IMR-90 (cell line): ENCODE results near the gene CDH13. TPM values are rescaled to one million over a fixed set of nuclear protein-coding genes. Genes with fewer than 3 reads are reported as not detected.

Experiments
- ATAC-seq: fragments of 200-7000 bp; cut with Tn5 transposase; 2 replicates; pipeline ENCODE4 v1.9.1; 2020; ENCODE audit warnings: low read depth, mild to moderate bottlenecking, moderate library complexity
- BruUV-seq: library from RNA; stranded (reverse); fragments of 400-500 nt; replicated peaks from 2 replicates; lab custom pipeline; 2021; lab: Mats Ljungman, UMichigan
- CTCF ChIA-PET: fragments of 300-600 bp; formaldehyde crosslinking; extraction: SDS; loops from one replicate; lab custom pipeline; 2021; ENCODE audit warnings: antibody characterized with exemption; lab: Yijun Ruan, JAX
- POLR2A ChIA-PET: fragments of 300-600 bp; sonication (Branson Sonifier 250); formaldehyde crosslinking; loops from one replicate; lab custom pipeline; 2022; ENCODE audit warnings: antibody characterized with exemption; ENCODE audit not compliant: unreplicated experiment; lab: Charles Lee
- DNase-seq: peaks from one replicate; pipeline ENCODE4 v3.0.0; 2013
- H2AFZ ChIP-seq: replicated peaks from 2 replicates; pipeline ENCODE3; 2013; ENCODE audit warnings: low read length, mild to moderate bottlenecking; ENCODE audit not compliant: poor library complexity
- H2AK5ac ChIP-seq: 2 replicates; pipeline ENCODE4 v1.6.1; 2013; ENCODE audit warnings: low read depth, low read length, inconsistent platforms
- H2AK9ac ChIP-seq: replicated peaks from 2 replicates; pipeline ENCODE3; 2013; ENCODE audit warnings: mild to moderate bottlenecking, low read depth, low read length, moderate library complexity; ENCODE audit not compliant: poor library complexity
- H2BK120ac ChIP-seq: 2 replicates; pipeline ENCODE4 v1.6.1; 2013; ENCODE audit warnings: low read depth, low read length, inconsistent platforms
- H2BK15ac ChIP-seq: 3 replicates; pipeline ENCODE4 v1.6.1; 2013; ENCODE audit warnings: low read depth, low read length, inconsistent platforms
- H2BK20ac ChIP-seq: 2 replicates; pipeline ENCODE4 v1.6.1; 2013; ENCODE audit warnings: low read depth, mild to moderate bottlenecking, inconsistent platforms, low read length, moderate library complexity
- H2BK5ac ChIP-seq: 2 replicates; pipeline ENCODE4 v1.6.1; 2013; ENCODE audit warnings: mild to moderate bottlenecking, low read depth, low read length, inconsistent platforms; ENCODE audit not compliant: poor library complexity, severe bottlenecking
- H3K14ac ChIP-seq: replicated peaks from 2 replicates; pipeline ENCODE4 v1.6.1; 2013; ENCODE audit warnings: low read depth, low read length, inconsistent platforms
- H3K18ac ChIP-seq: 2 replicates; pipeline ENCODE4 v1.6.1; 2013; ENCODE audit warnings: low read depth, low read length, control low read depth
- H3K23ac ChIP-seq: 2 replicates; pipeline ENCODE4 v1.6.1; 2013; ENCODE audit warnings: low read depth, low read length, inconsistent platforms
- H3K27ac ChIP-seq: 2 replicates; pipeline ENCODE4 v1.5.1; 2013; ENCODE audit warnings: mild to moderate bottlenecking, control low read depth, low read length; ENCODE audit not compliant: insufficient read depth
- H3K27me3 ChIP-seq: 2 replicates; pipeline ENCODE4 v1.6.1; 2013; ENCODE audit warnings: low read length; ENCODE audit not compliant: control insufficient read depth, insufficient read depth
- H3K36me3 ChIP-seq: 2 replicates; pipeline ENCODE4 v1.6.1; 2013; ENCODE audit warnings: low read length, mixed read lengths; ENCODE audit not compliant: control insufficient read depth, insufficient read depth
- H3K4ac ChIP-seq: 2 replicates; pipeline ENCODE4 v1.6.1; 2013; ENCODE audit warnings: low read depth, low read length, inconsistent platforms
- H3K4me1 ChIP-seq: 2 replicates; pipeline ENCODE4 v1.6.1; 2013; ENCODE audit warnings: low read length, mixed read lengths; ENCODE audit not compliant: control insufficient read depth, insufficient read depth
- H3K4me2 ChIP-seq: 2 replicates; pipeline ENCODE4 v1.6.1; 2013; ENCODE audit warnings: low read depth, mild to moderate bottlenecking, control low read depth, low read length, moderate library complexity
- H3K4me3 ChIP-seq: 2 replicates; pipeline ENCODE4 v1.5.1; 2013; ENCODE audit warnings: low read depth, mild to moderate bottlenecking, control low read depth, low read length, moderate library complexity; ENCODE audit not compliant: insufficient read depth
- H3K56ac ChIP-seq: 2 replicates; pipeline ENCODE4 v1.6.1; 2013; ENCODE audit warnings: low read length, inconsistent platforms; ENCODE audit not compliant: insufficient read depth; ENCODE audit errors: extremely low read depth
- H3K79me1 ChIP-seq, 2 experiments: 2 replicates each; pipeline ENCODE4 v1.6.1; 2013; ENCODE audit warnings: low read length in 2 of 2, inconsistent platforms in 1 of 2, low read depth in 1 of 2
- H3K9ac ChIP-seq: 2 replicates; pipeline ENCODE4 v1.6.1; 2013; ENCODE audit warnings: low read depth, low read length, control low read depth
- H3K9me1 ChIP-seq: 2 replicates; pipeline ENCODE4 v1.6.1; 2013; ENCODE audit warnings: low read length, inconsistent platforms; ENCODE audit not compliant: insufficient read depth
- H3K9me3 ChIP-seq: 2 replicates; pipeline ENCODE4 v1.6.1; 2013; ENCODE audit warnings: low read length; ENCODE audit not compliant: control insufficient read depth, insufficient read depth
- H4K20me1 ChIP-seq: 2 replicates; pipeline ENCODE4 v1.6.1; 2013; ENCODE audit warnings: low read length, inconsistent platforms; ENCODE audit not compliant: insufficient read depth
- H4K5ac ChIP-seq: 2 replicates; pipeline ENCODE4 v1.6.1; 2013; ENCODE audit warnings: mild to moderate bottlenecking, low read depth, low read length, control low read depth
- H4K8ac ChIP-seq, 2 experiments: 2 replicates each; pipeline ENCODE4 v1.6.1; 2013; ENCODE audit warnings: low read depth in 2 of 2, low read length in 2 of 2, control low read depth in 1 of 2, inconsistent platforms in 1 of 2
- H4K91ac ChIP-seq: 2 replicates; pipeline ENCODE4 v1.6.1; 2013; ENCODE audit warnings: low read depth, low read length, inconsistent platforms; ENCODE audit not compliant: insufficient read depth
- BHLHE40 ChIP-seq: fragments of 150-350 bp; IDR thresholded peaks from 2 replicates; pipeline ENCODE4 v1.6.1; 2016; ENCODE audit warnings: mild to moderate bottlenecking, low read depth, low read length
- CEBPB ChIP-seq: IDR thresholded peaks from 2 replicates; pipeline ENCODE4 v1.6.1; 2012; ENCODE audit warnings: low read depth, low read length, improper control_type of control experiment
- CHD1 ChIP-seq: IDR thresholded peaks from 2 replicates; pipeline ENCODE4 v1.6.1; 2012; ENCODE audit warnings: low read depth, low read length, improper control_type of control experiment
- FOS ChIP-seq: fragments of 150-350 bp; IDR thresholded peaks from 2 replicates; pipeline ENCODE4 v1.6.1; 2016; ENCODE audit warnings: low read depth, low read length
- MAFK ChIP-seq: IDR thresholded peaks from 2 replicates; pipeline ENCODE4 v1.6.1; 2012; ENCODE audit warnings: low read depth, low read length, improper control_type of control experiment
- MAZ ChIP-seq: IDR thresholded peaks from 2 replicates; pipeline ENCODE4 v1.6.1; 2012; ENCODE audit warnings: low read depth, mild to moderate bottlenecking, low read length, improper control_type of control experiment, moderate library complexity, borderline replicate concordance
- MXI1 ChIP-seq: IDR thresholded peaks from 2 replicates; pipeline ENCODE4 v1.6.1; 2012; ENCODE audit warnings: low read depth, mild to moderate bottlenecking, low read length, moderate library complexity, borderline replicate concordance
- NFE2L2 ChIP-seq: fragments of 150-350 bp; IDR thresholded peaks from 2 replicates; pipeline ENCODE4 v1.6.1; 2016; ENCODE audit warnings: low read depth, mild to moderate bottlenecking, low read length
- POLR2A ChIP-seq: IDR thresholded peaks from 2 replicates; pipeline ENCODE4 v1.6.1; 2012; ENCODE audit warnings: mild to moderate bottlenecking, low read depth, low read length
- RAD21 ChIP-seq: IDR thresholded peaks from 2 replicates; pipeline ENCODE4 v1.6.1; 2012; ENCODE audit warnings: low read length, improper control_type of control experiment
- RCOR1 ChIP-seq: IDR thresholded peaks from 2 replicates; pipeline ENCODE4 v1.6.1; 2012; ENCODE audit warnings: mild to moderate bottlenecking, low read length, improper control_type of control experiment; ENCODE audit not compliant: insufficient replicate concordance
- RFX5 ChIP-seq: IDR thresholded peaks from 2 replicates; pipeline ENCODE4 v1.8.0; 2012; ENCODE audit warnings: low read depth, mild to moderate bottlenecking, low read length, moderate library complexity
- SMC3 ChIP-seq: fragments of 150-350 bp; IDR thresholded peaks from 2 replicates; pipeline ENCODE4 v1.6.1; 2016; ENCODE audit warnings: low read depth, mild to moderate bottlenecking, antibody characterized with exemption, low read length, moderate library complexity
- WGBS, 2 experiments: methylation state at CpG; one replicate each; pipeline versions ENCODE4 v1.1.5 to v1.1.7; 2013; ENCODE audit warnings: missing lambda C conversion rate in 2 of 2; ENCODE audit not compliant: insufficient read length in 1 of 2; ENCODE audit errors: extremely low coverage in 2 of 2; 5-methylcytosine and 5-hydroxymethylcytosine counted together
- dilution Hi-C: fragments of 300-500 bp; cut with HindIII; formaldehyde crosslinking; loops from one replicate; pipeline ENCODE4 v1.14.3; 2018; ENCODE audit warnings: low sequenced_read_pairs; ENCODE audit not compliant: unreplicated experiment
- in situ Hi-C: fragments of 300-500 bp; cut with MboI; formaldehyde crosslinking; loops from 3 replicates; pipeline ENCODE4 v1.14.3; 2019; ENCODE audit warnings: low sequenced_read_pairs, inconsistent platforms, mixed read lengths
- intact Hi-C: fragments of 100-400 bp; cut with micrococcal nuclease; formaldehyde crosslinking; loops from 2 replicates; pipeline ENCODE4 v1.10.0; 2022
- polyA plus RNA-seq, 3 experiments: library from polyadenylated mRNA; depleted of rRNA; stranded (reverse); fragments of >200 nt; gene quantifications; 2 replicates each; pipeline ENCODE4 v1.2.3, GENCODE V29; 2012; ENCODE audit warnings: low replicate concordance in 1 of 3
- total RNA-seq: library from RNA; depleted of rRNA; stranded (reverse); fragments of >200 nt; gene quantifications from 2 replicates; pipeline ENCODE4 v1.2.3, GENCODE V29; 2012
- TF ChIP-seq, protein P1 (sequence below): fragments of 150-350 bp; IDR thresholded peaks from 2 replicates; pipeline ENCODE4 v1.6.1; 2016; ENCODE audit warnings: low read depth, mild to moderate bottlenecking, low read length, moderate library complexity, borderline replicate concordance
- TF ChIP-seq, protein P2 (sequence below): fragments of 150-350 bp; IDR thresholded peaks from 2 replicates; pipeline ENCODE4 v1.6.1; 2017; ENCODE audit warnings: mild to moderate bottlenecking, antibody characterized with exemption, low read length, low read depth
- TF ChIP-seq, protein P3 (sequence below): conservative IDR thresholded peaks from 2 replicates; pipeline ENCODE4 v1.5.1; 2012; ENCODE audit warnings: mild to moderate bottlenecking, low read depth, low read length, improper control_type of control experiment

The CDH13 gene
- total and polyA plus RNA-seq, 2 of the 4 experiments (the other 2 are of a cell fraction): 61.6 to 74.7 TPM

DNA sequence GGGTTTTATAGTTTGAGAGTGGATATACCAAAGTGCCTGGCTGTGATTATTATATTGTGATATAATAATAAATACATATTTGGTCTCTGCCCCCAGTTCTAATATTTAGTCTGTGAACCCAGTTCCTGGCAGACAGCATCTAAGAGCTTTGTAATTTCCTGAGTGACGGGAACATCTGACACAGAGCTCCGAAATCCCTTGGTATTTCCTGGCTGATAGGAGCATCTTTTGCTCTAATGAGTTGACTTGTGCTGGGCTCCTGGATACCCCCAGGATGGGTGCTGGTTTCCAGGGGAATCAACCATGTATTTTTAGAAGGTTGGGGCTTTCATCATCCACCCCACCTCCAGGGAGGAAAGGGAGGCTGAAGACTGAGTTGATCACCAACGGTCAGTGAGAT lies 187.3 kb downstream of the CDH13 start:
- Histone ChIP-seq H2BK5ac (no peak overlapping the region), H2BK120ac (no peak overlapping the region), H4K91ac (no peak overlapping the region), H3K4me1 (no peaks in the 10 kb centered on the region), H3K9me3 (no peaks in the 10 kb centered on the region), H4K5ac (no peak overlapping the region), H2BK20ac (no peak overlapping the region), H3K56ac (no peak overlapping the region), H3K18ac (no peak overlapping the region), H3K27me3 (no peaks in the 10 kb centered on the region), H2AK9ac (no peak overlapping the region), H3K4me3 (no peak overlapping the region), H4K8ac (no peak overlapping the region), H3K36me3 (no peaks in the 10 kb centered on the region), H3K14ac (no peak overlapping the region), H2AFZ (no peak overlapping the region), H3K4me2 (no peak overlapping the region), H3K79me1 (peaks cover 8 to 9% of the 10 kb centered on the region in 2 experiments), H4K20me1 (no peaks in the 10 kb centered on the region), H2AK5ac (no peak overlapping the region), H3K27ac (no peak overlapping the region), H3K4ac (no peak overlapping the region), H3K23ac (no peak overlapping the region), H3K9me1 (peaks cover 3% of the 10 kb centered on the region; the same call in 1 of the 2 replicates), H2BK15ac (no peak overlapping the region), H3K9ac (no peak overlapping the region)
- dilution Hi-C loops (no loop called here), in situ Hi-C loops (no loop called here), intact Hi-C loops (no loop called here)
- ATAC-seq (no peak), DNase-seq (no peak)
- TF ChIP-seq POLR2A (no peak), RCOR1 (no peak), MXI1 (no peak), MAZ (no peak), FOS (no peak), MAFK (no peak), RFX5 (no peak), SMC3 (no peak), BHLHE40 (no peak), CHD1 (no peak), NFE2L2 (no peak), CEBPB (no peak), RAD21 (no peak)
- TF ChIP-seq, protein P1, sequence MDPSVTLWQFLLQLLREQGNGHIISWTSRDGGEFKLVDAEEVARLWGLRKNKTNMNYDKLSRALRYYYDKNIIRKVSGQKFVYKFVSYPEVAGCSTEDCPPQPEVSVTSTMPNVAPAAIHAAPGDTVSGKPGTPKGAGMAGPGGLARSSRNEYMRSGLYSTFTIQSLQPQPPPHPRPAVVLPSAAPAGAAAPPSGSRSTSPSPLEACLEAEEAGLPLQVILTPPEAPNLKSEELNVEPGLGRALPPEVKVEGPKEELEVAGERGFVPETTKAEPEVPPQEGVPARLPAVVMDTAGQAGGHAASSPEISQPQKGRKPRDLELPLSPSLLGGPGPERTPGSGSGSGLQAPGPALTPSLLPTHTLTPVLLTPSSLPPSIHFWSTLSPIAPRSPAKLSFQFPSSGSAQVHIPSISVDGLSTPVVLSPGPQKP: no peak
- TF ChIP-seq, protein P2, sequence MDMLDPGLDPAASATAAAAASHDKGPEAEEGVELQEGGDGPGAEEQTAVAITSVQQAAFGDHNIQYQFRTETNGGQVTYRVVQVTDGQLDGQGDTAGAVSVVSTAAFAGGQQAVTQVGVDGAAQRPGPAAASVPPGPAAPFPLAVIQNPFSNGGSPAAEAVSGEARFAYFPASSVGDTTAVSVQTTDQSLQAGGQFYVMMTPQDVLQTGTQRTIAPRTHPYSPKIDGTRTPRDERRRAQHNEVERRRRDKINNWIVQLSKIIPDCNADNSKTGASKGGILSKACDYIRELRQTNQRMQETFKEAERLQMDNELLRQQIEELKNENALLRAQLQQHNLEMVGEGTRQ: no peak
- TF ChIP-seq, protein P3, sequence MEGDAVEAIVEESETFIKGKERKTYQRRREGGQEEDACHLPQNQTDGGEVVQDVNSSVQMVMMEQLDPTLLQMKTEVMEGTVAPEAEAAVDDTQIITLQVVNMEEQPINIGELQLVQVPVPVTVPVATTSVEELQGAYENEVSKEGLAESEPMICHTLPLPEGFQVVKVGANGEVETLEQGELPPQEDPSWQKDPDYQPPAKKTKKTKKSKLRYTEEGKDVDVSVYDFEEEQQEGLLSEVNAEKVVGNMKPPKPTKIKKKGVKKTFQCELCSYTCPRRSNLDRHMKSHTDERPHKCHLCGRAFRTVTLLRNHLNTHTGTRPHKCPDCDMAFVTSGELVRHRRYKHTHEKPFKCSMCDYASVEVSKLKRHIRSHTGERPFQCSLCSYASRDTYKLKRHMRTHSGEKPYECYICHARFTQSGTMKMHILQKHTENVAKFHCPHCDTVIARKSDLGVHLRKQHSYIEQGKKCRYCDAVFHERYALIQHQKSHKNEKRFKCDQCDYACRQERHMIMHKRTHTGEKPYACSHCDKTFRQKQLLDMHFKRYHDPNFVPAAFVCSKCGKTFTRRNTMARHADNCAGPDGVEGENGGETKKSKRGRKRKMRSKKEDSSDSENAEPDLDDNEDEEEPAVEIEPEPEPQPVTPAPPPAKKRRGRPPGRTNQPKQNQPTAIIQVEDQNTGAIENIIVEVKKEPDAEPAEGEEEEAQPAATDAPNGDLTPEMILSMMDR: no peak
- CTCF ChIA-PET: no interaction called here
- POLR2A ChIA-PET: no interaction called here
- BruUV-seq: no TSS peak
- no CpG with 5 or more reads among the region's 3 CpGs for WGBS, 2 experiments
